NCI-H345 (cell line): ENCODE data around the gene CLBA1.

Source experiments
- DNase-seq: peaks from one replicate; lab custom pipeline; 2025; lab: John Stamatoyannopoulos, UW

CLBA1 gene

GRCh38 chr14:104968541-104969401 lies 16.8 kb upstream of the CLBA1 start:
- peak; percentile 64 for DNase-seq

DNA sequence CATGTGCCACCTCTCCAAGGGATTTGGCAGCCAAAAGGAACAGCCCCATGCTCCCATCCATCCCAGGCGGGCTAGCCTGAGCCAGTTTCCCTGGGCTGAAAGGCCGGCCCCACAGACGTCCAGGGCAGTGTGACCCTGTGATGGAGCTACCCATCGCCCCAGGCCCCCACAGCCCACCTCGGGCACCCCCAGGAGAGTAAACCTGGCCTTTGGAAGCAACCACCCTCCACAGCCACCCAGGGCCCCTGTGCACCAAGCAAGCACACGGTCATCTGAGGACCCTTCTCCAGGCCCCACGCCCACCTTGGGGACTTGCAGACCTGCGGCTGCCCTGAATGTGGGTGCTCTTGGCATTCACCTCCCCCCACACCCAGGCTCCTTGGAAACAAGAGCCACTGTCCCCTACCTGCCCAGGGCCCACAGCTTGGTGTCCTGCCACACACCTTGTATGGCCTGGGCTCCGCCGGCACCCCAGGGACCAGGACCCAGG lies 15.8 kb upstream of the CLBA1 start:
- DNase-seq: no peak

DNA sequence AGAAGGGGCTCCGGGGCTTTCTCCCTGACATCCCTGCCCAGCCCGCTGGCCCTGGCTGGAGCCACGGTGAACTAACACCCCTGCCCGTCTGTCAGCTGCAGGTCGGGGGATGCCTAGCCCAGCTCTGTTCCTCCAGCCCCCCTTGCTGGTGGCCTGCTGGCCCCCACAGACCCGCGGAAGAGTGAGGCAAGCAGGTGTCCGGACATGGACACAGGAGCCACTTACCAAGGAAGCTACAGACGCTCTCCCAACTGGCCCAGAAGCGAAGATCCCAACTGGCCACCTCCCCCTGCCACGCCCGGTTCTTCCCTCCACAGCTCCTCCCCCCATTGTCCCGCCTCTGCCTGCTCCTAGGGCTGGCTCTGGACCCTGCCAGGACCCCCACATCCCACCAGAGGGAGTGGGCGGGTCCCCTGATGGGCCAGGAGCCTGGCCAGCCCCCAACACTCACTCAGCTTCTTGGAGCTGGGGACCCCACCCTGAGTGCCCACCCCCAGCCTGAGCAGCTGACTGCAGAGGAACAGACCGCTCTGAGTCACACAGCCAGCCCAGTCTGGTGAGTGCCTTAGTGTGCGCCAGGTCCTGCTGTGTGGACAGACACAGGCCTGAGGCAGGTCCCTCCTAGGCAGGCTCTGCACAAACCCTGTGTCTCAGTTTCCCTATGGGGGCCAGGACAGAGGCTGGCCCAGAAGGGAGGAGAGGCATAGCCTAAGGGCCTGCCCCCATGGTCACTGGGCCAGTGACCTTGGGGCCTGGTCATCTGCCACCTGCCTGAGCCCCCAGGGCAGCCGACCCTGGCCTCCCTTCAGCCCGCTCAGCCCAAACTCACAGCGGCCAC lies 15.1 kb upstream of the CLBA1 start:
- DNase-seq: no peak

- no peak for DNase-seq
These were observed 13.9 kb upstream of the CLBA1 start for GRCh38 chr14:104971447-104972240.

DNA sequence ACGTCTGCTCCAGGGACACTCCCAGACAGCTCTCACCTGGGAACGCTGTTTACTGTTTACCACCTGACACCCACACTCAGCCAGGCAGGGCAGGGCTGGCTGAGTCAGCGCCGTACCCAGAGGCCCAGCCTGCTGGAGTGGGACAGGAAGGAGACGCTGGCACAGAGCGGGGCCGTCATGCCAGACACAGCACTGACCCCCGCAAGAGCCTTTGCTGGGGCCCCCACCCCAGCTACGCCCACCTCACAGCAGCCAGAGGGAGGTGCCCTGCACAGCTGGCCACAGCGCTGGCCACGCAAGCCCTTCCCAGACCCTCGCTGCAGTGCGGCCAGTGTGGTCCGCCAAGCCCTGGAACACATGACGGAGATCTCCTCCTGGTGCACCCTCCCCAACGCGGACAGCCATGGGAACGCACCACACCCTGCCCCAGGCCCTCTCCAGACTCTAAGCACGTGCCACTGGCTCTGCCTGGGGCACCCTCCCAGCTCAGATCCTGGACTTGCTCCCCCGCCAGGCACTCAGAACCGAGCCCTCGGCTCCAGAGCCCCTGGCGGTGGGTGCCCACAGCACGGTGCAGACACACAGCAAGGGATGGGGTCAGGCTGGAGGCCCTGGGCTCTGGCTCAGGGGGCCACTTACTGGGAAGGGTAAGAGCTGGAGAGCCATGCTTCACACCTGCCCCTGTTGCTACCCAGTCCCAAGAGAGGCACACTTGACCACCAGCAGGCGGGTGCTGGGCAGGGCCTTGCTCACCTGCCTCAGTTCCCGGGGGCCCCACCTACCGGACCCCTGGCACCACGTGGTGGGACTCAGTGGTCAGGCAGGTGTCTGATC lies 13.1 kb upstream of the CLBA1 start:
- peak; percentile 80 for DNase-seq

DNA sequence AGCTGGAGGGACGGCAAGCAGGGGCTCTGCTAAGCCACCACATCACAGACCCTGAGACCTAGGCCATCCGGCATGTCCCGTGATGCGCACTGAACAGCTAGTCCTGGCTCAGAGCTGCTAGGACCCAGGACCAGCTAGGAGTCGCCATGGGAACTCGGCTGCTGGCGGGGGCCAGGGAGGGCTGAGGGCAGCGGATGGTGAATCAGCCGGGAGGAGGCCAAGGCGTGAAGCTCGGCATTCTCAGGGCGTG lies 12.5 kb upstream of the CLBA1 start:
- peak; percentile 27 for DNase-seq

- DNase-seq: no peak
These were observed 12.0 kb upstream of the CLBA1 start for GRCh38 chr14:104973385-104974145.

GRCh38 chr14:104974146-104974541 lies 11.4 kb upstream of the CLBA1 start:
- no peak for DNase-seq

DNA sequence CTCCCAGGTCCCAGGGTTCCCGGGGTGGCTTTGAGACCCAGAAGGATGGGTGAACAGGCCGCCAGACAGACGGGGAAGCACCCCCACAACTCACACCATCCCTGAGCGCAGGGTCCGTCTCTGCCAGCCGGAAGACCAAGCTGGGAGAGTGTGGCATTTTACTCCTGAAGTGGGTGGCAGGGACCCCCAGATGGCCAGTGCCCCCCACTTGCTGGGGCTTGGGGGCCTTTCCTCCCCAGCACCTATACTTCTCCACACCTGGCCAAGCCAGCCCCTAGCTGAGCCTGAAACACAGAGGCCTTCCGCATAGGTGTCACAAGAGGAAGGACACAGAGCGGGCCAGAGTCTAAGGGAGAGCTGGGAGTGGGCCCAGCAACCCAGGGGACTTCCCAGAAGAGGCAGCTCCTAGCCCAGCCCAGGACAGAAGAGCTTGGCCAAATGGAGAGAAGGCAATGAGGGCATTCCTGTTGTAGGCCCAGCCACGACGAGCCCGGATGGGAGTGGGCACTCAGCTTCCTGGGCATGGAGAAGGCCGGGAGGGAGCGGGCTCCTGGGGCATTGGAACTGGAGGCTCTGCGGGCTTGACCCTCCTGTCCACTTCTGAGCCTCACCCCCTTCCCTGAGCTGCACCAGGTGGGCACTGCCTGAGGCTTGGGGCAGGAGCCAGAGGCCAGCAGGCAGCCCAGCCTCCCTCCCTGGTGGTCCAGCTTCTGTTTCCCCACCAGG lies 10.8 kb upstream of the CLBA1 start:
- DNase-seq: no peak

GRCh38 chr14:104975481-104976197 lies 9.9 kb upstream of the CLBA1 start:
- DNase-seq: no peak

DNA sequence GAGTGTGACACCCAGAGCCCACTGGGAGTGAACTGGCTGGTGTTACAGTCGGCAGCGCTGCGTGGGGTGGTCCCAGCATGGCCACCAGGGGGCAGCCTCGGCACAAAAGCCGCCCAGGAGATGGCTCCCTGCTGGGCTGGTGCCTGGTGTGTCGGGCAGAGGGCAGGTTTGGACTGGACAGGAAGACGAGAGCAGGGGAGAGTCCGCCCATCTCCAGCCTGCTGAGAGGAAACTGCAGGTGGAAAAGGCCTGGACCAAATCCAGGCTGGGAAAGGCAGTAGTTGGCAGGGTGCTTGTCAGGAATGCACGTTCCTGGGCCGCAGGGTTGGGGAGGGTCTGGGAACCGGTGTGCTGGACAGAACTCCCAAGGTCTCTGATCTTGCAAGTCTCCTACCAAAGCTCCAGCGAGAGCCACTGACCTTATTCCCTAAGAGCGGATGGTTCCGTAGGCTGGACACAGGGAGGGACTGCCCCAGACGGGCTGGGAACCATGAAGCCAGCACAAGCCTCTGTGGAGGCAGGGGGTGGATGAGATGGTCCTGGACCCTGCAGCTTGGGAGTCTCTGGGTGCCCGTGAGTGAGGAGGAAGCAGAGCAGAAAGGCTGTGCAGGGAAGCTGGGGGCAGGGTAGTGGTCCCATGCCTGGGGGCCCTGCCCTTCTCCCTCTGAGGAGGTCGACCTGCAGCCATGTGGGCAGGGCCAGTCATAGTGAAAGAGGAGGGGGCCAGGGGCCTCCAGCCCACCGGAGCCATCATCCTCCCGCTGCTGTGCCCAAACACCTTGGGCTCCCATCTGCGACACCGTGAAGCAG lies 9.2 kb upstream of the CLBA1 start:
- DNase-seq: peak; percentile 71

- no peak for DNase-seq
These were observed 8.4 kb upstream of the CLBA1 start for GRCh38 chr14:104977008-104977680.

DNA sequence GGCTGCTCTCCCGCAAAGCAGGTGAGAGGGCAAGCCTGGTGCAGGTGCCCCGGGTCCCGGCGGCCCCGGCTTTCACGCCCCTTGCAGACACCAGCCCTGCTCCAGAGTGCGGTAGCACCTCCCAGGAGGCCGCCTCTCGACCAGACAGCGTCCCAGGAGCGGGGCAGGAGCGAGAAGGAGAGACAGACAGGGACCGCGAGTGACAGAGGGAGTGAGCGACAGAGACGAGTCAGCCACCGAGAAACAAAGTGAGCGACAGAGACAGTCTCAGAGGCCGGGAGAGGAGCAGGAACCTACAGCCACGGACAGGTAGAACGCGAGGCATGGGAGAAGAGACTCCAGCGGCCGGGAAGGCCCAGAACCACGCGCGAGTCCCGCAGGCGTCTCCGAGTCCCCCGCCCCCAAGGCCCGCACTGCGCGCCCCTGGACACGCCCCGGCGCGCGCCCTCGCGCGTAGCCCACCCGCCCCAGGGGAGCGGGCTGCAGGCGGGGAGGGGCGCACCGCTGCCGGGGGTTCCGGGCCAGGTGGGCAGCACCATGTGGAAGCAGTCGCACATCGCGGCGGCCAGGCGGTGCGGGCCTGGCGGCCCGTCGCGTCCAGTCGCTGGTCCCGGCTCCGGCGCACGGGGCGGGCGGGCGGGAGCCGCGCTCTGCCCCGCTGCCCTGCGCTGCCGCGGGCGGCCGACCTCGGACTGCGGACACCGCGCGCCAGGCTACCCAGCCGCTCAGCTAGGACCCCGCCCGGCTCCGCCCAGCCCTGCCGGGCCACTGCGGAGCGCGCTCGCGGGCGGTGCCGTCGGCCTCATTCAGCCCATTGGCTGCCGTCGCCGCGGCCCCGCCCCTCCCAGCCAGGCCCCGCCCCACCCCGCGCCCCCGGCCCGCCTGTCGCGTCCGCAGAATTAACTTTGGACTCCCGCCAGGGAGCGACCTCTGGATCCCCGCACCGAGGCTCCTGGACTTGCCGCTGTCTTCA lies 7.6 kb upstream of the CLBA1 start, which contains the start of gene AHNAK2:
Gene AHNAK2, minus strand, starts transcription at position 694 of the 973 bp plus-strand sequence. Its CDS starts 137 bp downstream, at position 557.
- DNase-seq: peak; percentile 87

- DNase-seq: no peak
These were observed 6.6 kb upstream of the CLBA1 start for GRCh38 chr14:104978746-104979691.
